MCF 10A (cell line): ENCODE data around the gene TMEM54. TPM values are rescaled to one million over a fixed set of nuclear protein-coding genes. Genes with fewer than 3 reads are reported as not detected.

Experiments used
- BruUV-seq: library from RNA; stranded (reverse); fragments of 400-500 nt; replicated peaks from 2 replicates; lab custom pipeline; 2021; lab: Mats Ljungman, UMichigan
- CTCF ChIA-PET: fragments of 300-600 bp; sonication (Branson Sonifier 250); formaldehyde crosslinking; extraction: SDS; loops from one replicate; lab custom pipeline; 2021; ENCODE audit warnings: antibody characterized with exemption, inconsistent platforms; lab: Yijun Ruan, JAX
- POLR2A ChIA-PET: fragments of 300-600, 350-650 bp; sonication (Branson Sonifier 250); formaldehyde crosslinking; extraction: SDS; loops from one replicate; lab custom pipeline; 2020; ENCODE audit warnings: antibody characterized with exemption, inconsistent platforms; lab: Yijun Ruan, JAX
- DNase-seq: peaks from one replicate; pipeline ENCODE4 v3.0.0-alpha.2; 2018; ENCODE audit not compliant: unreplicated experiment
- H3K27ac Mint-ChIP-seq: one replicate; pipeline ENCODE4 v1.8.0; 2022; ENCODE audit warnings: mild to moderate bottlenecking, low read depth, mixed read lengths; ENCODE audit not compliant: unreplicated experiment
- H3K27me3 Mint-ChIP-seq: one replicate; pipeline ENCODE4 v1.8.0; 2022; ENCODE audit warnings: mixed read lengths; ENCODE audit not compliant: insufficient read depth, unreplicated experiment
- H3K36me3 Mint-ChIP-seq: one replicate; pipeline ENCODE4 v1.8.0; 2022; ENCODE audit warnings: mild to moderate bottlenecking, moderate library complexity, mixed read lengths; ENCODE audit not compliant: insufficient read depth, unreplicated experiment
- H3K4me1 Mint-ChIP-seq: one replicate; pipeline ENCODE4 v1.8.0; 2022; ENCODE audit warnings: mixed read lengths; ENCODE audit not compliant: insufficient read depth, unreplicated experiment
- H3K4me3 Mint-ChIP-seq: one replicate; pipeline ENCODE4 v1.8.0; 2022; ENCODE audit warnings: mild to moderate bottlenecking, moderate library complexity, mixed read lengths; ENCODE audit not compliant: unreplicated experiment
- H3K9me3 Mint-ChIP-seq: one replicate; pipeline ENCODE4 v1.8.0; 2022; ENCODE audit warnings: mixed read lengths; ENCODE audit not compliant: unreplicated experiment
- intact Hi-C: fragments of 100-400 bp; cut with micrococcal nuclease; formaldehyde crosslinking; loops from 2 replicates; pipeline ENCODE4 v1.14.1; 2022
- total RNA-seq: library from RNA; stranded (reverse); gene quantifications from 2 replicates; pipeline ENCODE4 v1.2.3, GENCODE V29; 2022
- TF ChIP-seq, protein P1 (sequence below): fragments of 200-600 bp; IDR thresholded peaks from one replicate; pipeline ENCODE4 v1.8.0; 2022; ENCODE audit warnings: antibody characterized with exemption, mild to moderate bottlenecking; ENCODE audit not compliant: unreplicated experiment

Gene TMEM54
- total RNA-seq, 1 experiment from 2014 or later, result 6.2 TPM

GRCh38 chr1:32848354-32849063 is 52.7 kb downstream of the TMEM54 start:
- CTCF ChIA-PET, result interaction anchor here (0.6 to 3.6 kb wide), 3 partner anchors 24 to 370 kb away, joined by 3 to 15 read pairs (median 5); no protein-coding TSS in a partner anchor
- no peak for DNase-seq
- TF ChIP-seq, protein P1, sequence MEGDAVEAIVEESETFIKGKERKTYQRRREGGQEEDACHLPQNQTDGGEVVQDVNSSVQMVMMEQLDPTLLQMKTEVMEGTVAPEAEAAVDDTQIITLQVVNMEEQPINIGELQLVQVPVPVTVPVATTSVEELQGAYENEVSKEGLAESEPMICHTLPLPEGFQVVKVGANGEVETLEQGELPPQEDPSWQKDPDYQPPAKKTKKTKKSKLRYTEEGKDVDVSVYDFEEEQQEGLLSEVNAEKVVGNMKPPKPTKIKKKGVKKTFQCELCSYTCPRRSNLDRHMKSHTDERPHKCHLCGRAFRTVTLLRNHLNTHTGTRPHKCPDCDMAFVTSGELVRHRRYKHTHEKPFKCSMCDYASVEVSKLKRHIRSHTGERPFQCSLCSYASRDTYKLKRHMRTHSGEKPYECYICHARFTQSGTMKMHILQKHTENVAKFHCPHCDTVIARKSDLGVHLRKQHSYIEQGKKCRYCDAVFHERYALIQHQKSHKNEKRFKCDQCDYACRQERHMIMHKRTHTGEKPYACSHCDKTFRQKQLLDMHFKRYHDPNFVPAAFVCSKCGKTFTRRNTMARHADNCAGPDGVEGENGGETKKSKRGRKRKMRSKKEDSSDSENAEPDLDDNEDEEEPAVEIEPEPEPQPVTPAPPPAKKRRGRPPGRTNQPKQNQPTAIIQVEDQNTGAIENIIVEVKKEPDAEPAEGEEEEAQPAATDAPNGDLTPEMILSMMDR, result no peak
- H3K27ac Mint-ChIP-seq, result no peak overlapping the region
- POLR2A ChIA-PET, result interaction anchor here (0.5 kb wide), 1 partner anchor 57 kb away, joined by 3 read pairs; no protein-coding TSS in a partner anchor
- no peaks in the 10 kb centered on the region for H3K27me3 Mint-ChIP-seq
- BruUV-seq, result no TSS peak
- peaks cover 38% of the 10 kb centered on the region for H3K36me3 Mint-ChIP-seq
- no peaks in the 10 kb centered on the region for H3K4me1 Mint-ChIP-seq
- intact Hi-C loops, result no loop called here
- H3K4me3 Mint-ChIP-seq, result no peak overlapping the region
- H3K9me3 Mint-ChIP-seq, result no peaks in the 10 kb centered on the region

Other genes with a start within 250 kb of the TMEM54 start
- gene SYNC, start 198.6 kb downstream of the TMEM54 start, total RNA-seq, result 1.1 and 1.9 TPM in 2 replicates
- 347 and 372 TPM in 2 replicates for gene YARS1, start 84.0 kb downstream of the TMEM54 start, total RNA-seq
- 24.4 and 34.1 TPM in 2 replicates for gene S100PBP, start 83.7 kb downstream of the TMEM54 start, total RNA-seq
- not detected in 2 replicates for gene FNDC5, start 30.5 kb downstream of the TMEM54 start, total RNA-seq
- not detected in 2 replicates for gene HPCA, start 14.9 kb downstream of the TMEM54 start, total RNA-seq
- 38.0 and 41.3 TPM in 2 replicates for gene RNF19B, start 63.4 kb upstream of the TMEM54 start, total RNA-seq
- 286 and 390 TPM in 2 replicates for gene AK2, start 135.5 kb upstream of the TMEM54 start, total RNA-seq
- 1.6 and 4.3 TPM in 2 replicates for gene AZIN2, start 179.8 kb upstream of the TMEM54 start, total RNA-seq